Suprapubic skin (tissue), 3 donors: Measurements from ENCODE around the gene MS4A13.

ENCODE experiments used
- POLR2A ChIP-seq, 2 donors: fragments of 450-650 bp; IDR thresholded peaks; one replicate each; pipeline ENCODE4 v1.6.1; 2017; ENCODE audit warnings: antibody characterized with exemption in 2 of 2, mild to moderate bottlenecking in 2 of 2, moderate library complexity in 2 of 2
- TF ChIP-seq, protein P1 (sequence below), 2 donors: fragments of 200-600 bp in 1 of 2; fragments of 450-650 bp in 1 of 2; sonication (generic) in 1 of 2; IDR thresholded peaks; one replicate each; pipeline ENCODE4 v1.5.1; 2016 to 2019; ENCODE audit warnings: antibody characterized with exemption in 2 of 2, mild to moderate bottlenecking in 1 of 2, moderate library complexity in 1 of 2

DNA sequence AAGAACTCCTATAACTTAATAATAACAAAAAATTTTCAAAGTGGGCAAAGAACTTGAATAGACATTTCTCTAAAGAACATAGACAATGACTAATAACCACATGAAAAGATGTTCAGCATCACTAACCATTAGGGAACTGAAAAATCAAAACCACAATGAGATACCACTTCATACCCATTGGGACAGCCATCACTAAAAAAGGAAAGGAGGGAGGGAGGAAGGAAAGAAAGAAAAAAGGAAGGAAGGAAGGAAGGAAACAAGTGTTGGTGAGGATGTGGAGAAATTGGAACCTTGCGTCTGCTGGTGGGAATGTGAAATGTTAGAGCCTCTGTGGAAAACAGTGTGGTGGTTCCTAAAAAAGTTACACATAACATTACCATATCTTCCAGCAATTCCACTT is 55.8 kb downstream of the MS4A13 start:
- TF ChIP-seq, protein P1, sequence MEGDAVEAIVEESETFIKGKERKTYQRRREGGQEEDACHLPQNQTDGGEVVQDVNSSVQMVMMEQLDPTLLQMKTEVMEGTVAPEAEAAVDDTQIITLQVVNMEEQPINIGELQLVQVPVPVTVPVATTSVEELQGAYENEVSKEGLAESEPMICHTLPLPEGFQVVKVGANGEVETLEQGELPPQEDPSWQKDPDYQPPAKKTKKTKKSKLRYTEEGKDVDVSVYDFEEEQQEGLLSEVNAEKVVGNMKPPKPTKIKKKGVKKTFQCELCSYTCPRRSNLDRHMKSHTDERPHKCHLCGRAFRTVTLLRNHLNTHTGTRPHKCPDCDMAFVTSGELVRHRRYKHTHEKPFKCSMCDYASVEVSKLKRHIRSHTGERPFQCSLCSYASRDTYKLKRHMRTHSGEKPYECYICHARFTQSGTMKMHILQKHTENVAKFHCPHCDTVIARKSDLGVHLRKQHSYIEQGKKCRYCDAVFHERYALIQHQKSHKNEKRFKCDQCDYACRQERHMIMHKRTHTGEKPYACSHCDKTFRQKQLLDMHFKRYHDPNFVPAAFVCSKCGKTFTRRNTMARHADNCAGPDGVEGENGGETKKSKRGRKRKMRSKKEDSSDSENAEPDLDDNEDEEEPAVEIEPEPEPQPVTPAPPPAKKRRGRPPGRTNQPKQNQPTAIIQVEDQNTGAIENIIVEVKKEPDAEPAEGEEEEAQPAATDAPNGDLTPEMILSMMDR (IDR thresholded peaks at IDR 0.05), result no peak
- no peak for TF ChIP-seq POLR2A (IDR thresholded peaks at IDR 0.05)
